ENCODE results near the gene GLRB. TPM values are rescaled to one million over a fixed set of nuclear protein-coding genes. Genes with fewer than 3 reads are reported as not detected.

GLRB gene
- total RNA-seq, 1 experiment from 2014 or later: 13.3 TPM

Other genes starting within 250 kb of the GLRB start
- 89.3 and 107 TPM in 2 replicates for gene PDGFC, start 104.4 kb upstream of the GLRB start, total RNA-seq (2014; rRNA removed)
- not detected in 2 replicates for gene GRIA2, start 144.6 kb downstream of the GLRB start, total RNA-seq (2014; rRNA removed)